Endothelial cell of umbilical vein (primary cell): ENCODE data around the gene TOP3A. TPM values are rescaled to one million over a fixed set of nuclear protein-coding genes. Genes with fewer than 3 reads are reported as not detected.
A peak's percentile ranks its signal among the peaks of the same experiment; 100 is the strongest.

Experiments
- Bru-seq: library from RNA; stranded (reverse); fragments of 400-500 nt; gene quantifications from one replicate; lab custom pipeline; 2021; lab: Mats Ljungman, UMichigan
- BruChase-seq, 2 experiments: library from RNA; stranded (reverse); fragments of 400-500 nt; gene quantifications; one replicate each; lab custom pipeline; 2021; lab: Mats Ljungman, UMichigan
- BruUV-seq: library from RNA; stranded (reverse); fragments of 400-500 nt; replicated peaks from 2 replicates; lab custom pipeline; 2021; lab: Mats Ljungman, UMichigan
- CTCF ChIA-PET: fragments of 300-600, 350-600 bp; sonication (Branson Sonifier 250); formaldehyde crosslinking; loops from one replicate; lab custom pipeline; 2021; ENCODE audit warnings: antibody characterized with exemption, inconsistent platforms; lab: Charles Lee
- POLR2A ChIA-PET: fragments of 300-600, 350-600 bp; sonication (Branson Sonifier 250); formaldehyde crosslinking; loops from one replicate; lab custom pipeline; 2021; ENCODE audit warnings: antibody characterized with exemption, inconsistent platforms; lab: Charles Lee
- DNase-seq: peaks from one replicate; pipeline ENCODE4 v3.0.0-alpha.2; 2011; ENCODE audit warnings: low read depth, low spot score
- FAIRE-seq: peaks from 2 replicates; lab custom pipeline; 2011; peaks lifted over from hg19 to GRCh38; lab: Jason Lieb, UNC
- H2AFZ ChIP-seq: 2 replicates; pipeline ENCODE4 v1.6.0; 2012; ENCODE audit warnings: low read depth, low read length, control low read depth, inconsistent platforms
- H3K27ac ChIP-seq: 2 replicates; pipeline ENCODE4 v1.5.1; 2011; ENCODE audit warnings: low read depth, mild to moderate bottlenecking, control low read depth, low read length, moderate library complexity; ENCODE audit not compliant: insufficient read depth
- H3K27me3 ChIP-seq, 2 experiments: 2 replicates each; pipeline versions ENCODE4 v1.6.0 to v1.6.1; 2011; ENCODE audit warnings: low read length in 2 of 2, mixed read lengths in 1 of 2; ENCODE audit not compliant: control insufficient read depth in 2 of 2, insufficient read depth in 2 of 2
- H3K36me3 ChIP-seq, 2 experiments: 2 replicates in 1 of 2; 3 replicates in 1 of 2; pipeline ENCODE4 v1.5.1; 2011; ENCODE audit warnings: low read length in 2 of 2, mild to moderate bottlenecking in 1 of 2, moderate library complexity in 1 of 2; ENCODE audit not compliant: control insufficient read depth in 2 of 2, insufficient read depth in 2 of 2; ENCODE audit errors: extremely low read depth in 1 of 2
- H3K4me1 ChIP-seq: 3 replicates; pipeline ENCODE4 v1.5.1; 2011; ENCODE audit warnings: mild to moderate bottlenecking, low read length; ENCODE audit not compliant: control insufficient read depth, insufficient read depth; ENCODE audit errors: extremely low read depth
- H3K4me2 ChIP-seq: 2 replicates; pipeline ENCODE4 v1.6.1; 2011; ENCODE audit warnings: low read length, control low read depth, mixed read lengths; ENCODE audit not compliant: insufficient read depth
- H3K4me3 ChIP-seq, 3 experiments: fragments of 200-600 bp in 1 of 3; sonication (generic), shearing (Covaris generic) in 1 of 3; replicated peaks in 1 of 3; 2 replicates each; pipeline ENCODE4 v1.5.1; 2011 to 2016; ENCODE audit warnings: control low read depth in 3 of 3, low read length in 3 of 3, mild to moderate bottlenecking in 2 of 3, inconsistent platforms in 1 of 3, low read depth in 1 of 3, moderate library complexity in 1 of 3; ENCODE audit not compliant: insufficient read depth in 1 of 3
- H3K79me2 ChIP-seq: 2 replicates; pipeline ENCODE4 v1.6.0; 2012; ENCODE audit warnings: low read length, inconsistent platforms; ENCODE audit not compliant: control insufficient read depth, insufficient read depth
- H3K9ac ChIP-seq: replicated peaks from 2 replicates; pipeline ENCODE3; 2011; ENCODE audit warnings: low read length, control low read depth; ENCODE audit not compliant: insufficient read depth; ENCODE audit errors: extremely low read depth
- H3K9me1 ChIP-seq: replicated peaks from 3 replicates; pipeline ENCODE4 v1.6.0; 2011; ENCODE audit warnings: mild to moderate bottlenecking, low read length; ENCODE audit not compliant: control insufficient read depth, insufficient read depth; ENCODE audit errors: extremely low read depth
- H3K9me3 ChIP-seq: replicated peaks from 2 replicates; pipeline ENCODE4 v1.5.1; 2012; ENCODE audit warnings: low read length, inconsistent platforms; ENCODE audit not compliant: control insufficient read depth, insufficient read depth
- H4K20me1 ChIP-seq: replicated peaks from 2 replicates; pipeline ENCODE3; 2011; ENCODE audit warnings: mild to moderate bottlenecking, low read length; ENCODE audit not compliant: control insufficient read depth, insufficient read depth; ENCODE audit errors: extremely low read depth
- CTCF ChIP-seq, 2 donors: IDR thresholded peaks; 1 replicate in 1 of 2; 2 replicates in 1 of 2; pipeline ENCODE4 v1.5.1; 2011; ENCODE audit warnings: low read length in 2 of 2, mild to moderate bottlenecking in 2 of 2, moderate library complexity in 2 of 2, control low read depth in 1 of 2, inconsistent platforms in 1 of 2, low read depth in 1 of 2; ENCODE audit not compliant: insufficient read depth in 1 of 2; ENCODE audit errors: extremely low read depth in 1 of 2
- EZH2 ChIP-seq: IDR thresholded peaks from 2 replicates; pipeline ENCODE4 v1.6.1; 2012; ENCODE audit warnings: borderline replicate concordance, low read depth, mild to moderate bottlenecking, moderate library complexity, low read length, inconsistent platforms; ENCODE audit not compliant: severe bottlenecking
- FOS ChIP-seq: IDR thresholded peaks from 2 replicates; pipeline ENCODE4 v1.6.1; 2011; ENCODE audit warnings: mild to moderate bottlenecking, low read length, moderate library complexity, borderline replicate concordance; ENCODE audit not compliant: insufficient read depth
- GATA2 ChIP-seq: IDR thresholded peaks from 2 replicates; pipeline ENCODE4 v1.7.0; 2011; ENCODE audit warnings: low read depth, mild to moderate bottlenecking, moderate library complexity, mixed read lengths, low read length; ENCODE audit not compliant: insufficient read length, insufficient read depth
- JUN ChIP-seq: IDR thresholded peaks from 2 replicates; pipeline ENCODE4 v1.6.1; 2011; ENCODE audit warnings: borderline replicate concordance, low read depth; ENCODE audit not compliant: insufficient read length, insufficient read depth
- MAX ChIP-seq: IDR thresholded peaks from 2 replicates; pipeline ENCODE4 v1.6.1; 2011; ENCODE audit not compliant: insufficient read depth, insufficient read length
- MYC ChIP-seq: IDR thresholded peaks from one replicate; pipeline ENCODE4 v1.6.1; 2011; ENCODE audit warnings: mild to moderate bottlenecking, low read depth, low read length
- POLR2A ChIP-seq: IDR thresholded peaks from 2 replicates; pipeline ENCODE4 v1.6.1; 2012; ENCODE audit warnings: low read depth, mild to moderate bottlenecking, control low read depth, low read length
- POLR2AphosphoS5 ChIP-seq: IDR thresholded peaks from 2 replicates; pipeline ENCODE4 v1.6.1; 2012; ENCODE audit warnings: low read depth, mild to moderate bottlenecking, control low read depth, low read length, moderate library complexity; ENCODE audit not compliant: insufficient read depth
- dilution Hi-C: fragments of 300-500 bp; cut with MboI; formaldehyde crosslinking; loops from one replicate; pipeline ENCODE4 v1.15.0; 2019; ENCODE audit warnings: low sequenced_read_pairs; ENCODE audit not compliant: extremely low pct_ligation_motif_present
- intact Hi-C: fragments of 100-400 bp; cut with micrococcal nuclease; formaldehyde crosslinking; loops from one replicate; pipeline ENCODE4 v1.10.0; 2022
- long read RNA-seq: library from polyadenylated mRNA; stranded (forward); transcript quantifications from one replicate; pipeline ENCODE4 v2.0.0, GENCODE V29; 2021
- polyA minus RNA-seq, 3 experiments: library from RNA; depleted of rRNA, polyadenylated mRNA; stranded (reverse); fragments of >200 nt; gene quantifications; 1 replicate in 1 of 3; 2 replicates in 2 of 3; pipeline ENCODE4 v1.2.3, GENCODE V29; 2011
- polyA plus RNA-seq, 4 experiments: library from polyadenylated mRNA; depleted of rRNA in 3 of 4; stranded (reverse) in 3 of 4; unstranded in 1 of 4; fragments of >200 nt; gene quantifications; 2 replicates each; pipeline versions ENCODE4 v1.2.1 to v1.2.3, GENCODE V29; 2011 to 2012; ENCODE audit warnings: missing spikeins in 1 of 4
- total RNA-seq: library from RNA; stranded (reverse); gene quantifications from 2 replicates; pipeline ENCODE4 v1.2.3, GENCODE V29; 2021

The TOP3A gene
- total RNA-seq (46.9 and 53.1 TPM in 2 replicates), polyA plus RNA-seq (18.6 and 20.4 TPM in 2 replicates), polyA minus RNA-seq (63.2 and 64.2 TPM in 2 replicates), Bru-seq, nascent RNA (percentile 72 among the genes with signal in this experiment), BruChase-seq, experiment 1, labeled RNA remaining after a 6-hour chase (percentile 76 among the genes with signal in this experiment), BruChase-seq, experiment 2, labeled RNA remaining after a 2-hour chase (percentile 86 among the genes with signal in this experiment)
- polyA plus RNA-seq (2011; cell fraction: cytosol; rRNA removed), result 15.7 and 19.0 TPM in 2 replicates
- polyA plus RNA-seq (2011; cell fraction: nucleus; rRNA removed), result 37.5 and 42.4 TPM in 2 replicates
- 22.1 and 26.5 TPM in 2 replicates for polyA plus RNA-seq (2012)
- polyA minus RNA-seq (2011; cell fraction: cytosol; rRNA and poly(A)+ RNA removed), result 31.2 TPM
- polyA minus RNA-seq (2011; cell fraction: nucleus; rRNA and poly(A)+ RNA removed), result 32.0 and 46.2 TPM in 2 replicates
- long read RNA-seq, full-length matches to known transcripts, result 17 of 42 reads
- long read RNA-seq, partial matches to known transcripts, result 12 of 42 reads
- long read RNA-seq, other reads (novel, unspliced or antisense), result 13 of 42 reads

- POLR2A ChIA-PET, result interaction anchor here (0.6 kb wide), 1 partner anchor 282 kb away, joined by 5 read pairs; no protein-coding TSS in a partner anchor
Measured at GRCh38 chr17:18314731-18315561, at the start of gene TOP3A, which contains the start of gene SMCR8. TSS of gene TOP3A (minus strand) at chr17:18314994. CDS start at chr17:18314778, 216 bp downstream. TSS of gene SMCR8 (plus strand) at chr17:18315293. CDS start at chr17:18315790, 497 bp downstream.

More at GRCh38 chr17:18314731-18315561, at the start of gene TOP3A, which contains the start of gene SMCR8:
- BruUV-seq, result no TSS peak
- H2AFZ ChIP-seq, result peak within 1 kb of the TSS; percentile 87
- FAIRE-seq, result peak; percentile 99
- intact Hi-C loops (loop anchor here (1.0 to 2.0 kb wide), 5 partner anchors 14 to 90 kb away; partner anchors contain the start of genes LLGL1, MIEF2 and SHMT1), dilution Hi-C loops (no loop called here)
- no peaks in the 10 kb centered on the region for H4K20me1 ChIP-seq
- peaks cover 78% of the 10 kb centered on the region for H3K79me2 ChIP-seq
- H3K4me3 ChIP-seq, result peak within 1 kb of the TSS; percentile 58 to 80 (median 72)
- no peaks in the 10 kb centered on the region for H3K9me3 ChIP-seq
- no peak for TF ChIP-seq GATA2
- no peak for TF ChIP-seq JUN
- no peak for TF ChIP-seq FOS
- no peak for TF ChIP-seq EZH2
- TF ChIP-seq MAX, result peak; percentile 90
- peak; percentile 61 for TF ChIP-seq POLR2AphosphoS5
- peak; percentile 72 for TF ChIP-seq POLR2A
- peak; percentile 55 for TF ChIP-seq MYC
- no peak for TF ChIP-seq CTCF (IDR thresholded peaks at IDR 0.05; ENCODE audit: extremely low read depth in 1 of 2, insufficient read depth in 1 of 2, low read depth in 1 of 2, low read length in 2 of 2)
- peak within 1 kb of the TSS; percentile 86 for H3K4me2 ChIP-seq
- peak; percentile 99 for DNase-seq
- H3K27ac ChIP-seq, result peak within 1 kb of the TSS; percentile 83
- no peaks in the 10 kb centered on the region for H3K27me3 ChIP-seq
- peak within 1 kb of the TSS; percentile 95 for H3K9ac ChIP-seq
- H3K36me3 ChIP-seq, result peaks cover 0 to 7% of the 10 kb centered on the region in 2 experiments
- CTCF ChIA-PET, result interaction anchor here (1.2 kb wide), 1 partner anchor 14 kb away, joined by 3 read pairs; no protein-coding TSS in a partner anchor
- H3K4me1 ChIP-seq, result peaks cover 26% of the 10 kb centered on the region
- H3K9me1 ChIP-seq, result no peaks in the 10 kb centered on the region
